ENCODE data around the gene ACTL9. TPM values are rescaled to one million over a fixed set of nuclear protein-coding genes. Genes with fewer than 3 reads are reported as not detected.

ACTL9 gene
- total and polyA plus RNA-seq, 2 donors (not counting 3 experiments of a cell fraction or from before 2014, with no cell fraction given), result not detected

DNA sequence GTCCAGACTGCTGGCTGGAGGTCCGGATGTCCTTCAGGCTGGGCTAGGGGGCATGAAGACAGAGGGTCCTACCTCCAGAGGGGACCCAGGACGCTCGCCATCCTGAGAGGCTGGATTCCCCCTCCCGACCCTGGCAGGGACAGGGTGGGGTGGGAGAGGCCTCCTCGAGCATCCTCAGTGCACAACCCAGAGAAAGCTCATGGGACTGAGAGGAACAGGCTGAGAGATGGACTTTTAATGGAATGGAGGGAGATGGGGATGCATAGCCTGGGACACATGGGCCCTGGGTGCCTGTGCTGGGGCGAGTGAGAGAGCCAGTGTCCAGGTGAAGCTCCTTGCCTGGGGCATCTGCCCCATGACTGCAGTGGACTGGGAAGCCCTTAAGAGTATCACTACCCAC lies 3.1 kb downstream of the ACTL9 start:
- CTCF ChIA-PET, result no interaction called here
- intact Hi-C loops (cut with micrococcal nuclease), result no loop called here
- dilution Hi-C loops (cut with MboI; ENCODE audit: extremely low pct_ligation_motif_present, low sequenced_read_pairs), result no loop called here

DNA sequence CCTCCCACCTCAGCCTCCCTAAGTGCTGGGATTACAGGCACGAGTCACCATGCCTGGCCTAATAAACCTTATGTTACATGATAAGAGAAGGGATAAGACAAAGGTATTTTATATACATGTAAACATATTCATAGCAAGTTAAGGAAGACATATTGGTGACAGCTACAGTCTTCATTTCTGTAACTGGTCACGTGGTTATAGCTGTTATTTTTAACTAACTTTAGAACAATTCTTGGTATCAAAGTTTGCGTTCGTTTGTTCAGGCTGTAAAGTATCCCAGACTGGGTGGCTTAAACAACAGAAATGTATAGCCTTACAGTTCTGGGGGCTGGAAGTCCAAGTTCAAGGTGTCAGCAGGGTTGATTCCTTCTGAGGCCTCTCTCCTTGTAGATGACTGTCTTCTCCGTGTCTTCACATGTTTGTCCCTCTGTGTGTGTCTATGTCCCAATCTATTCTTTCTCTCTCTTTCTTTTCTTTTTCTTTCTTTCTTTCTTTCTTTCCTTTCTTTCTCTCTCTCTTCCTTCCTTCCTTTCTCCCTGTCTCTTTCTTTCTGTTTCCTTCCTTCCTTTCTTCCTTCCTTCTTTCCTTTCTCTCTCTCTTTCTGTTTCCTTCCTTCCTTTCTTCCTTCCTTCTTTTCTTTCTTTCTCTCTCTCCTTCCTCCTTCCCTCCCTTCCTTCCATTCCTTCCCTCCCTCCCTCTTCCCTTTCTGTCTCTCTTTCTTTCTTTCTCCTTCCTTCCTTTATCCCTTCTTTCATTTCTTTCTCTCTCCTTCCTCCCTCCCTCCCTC lies 7.6 kb downstream of the ACTL9 start:
- Histone ChIP-seq H3K4me3 (replicated peaks in 1 of 3; ENCODE audit: insufficient read depth in 1 of 3, low read depth in 1 of 3, low read length in 3 of 3) (no peak overlapping the region), H3K79me2 (ENCODE audit: control insufficient read depth, insufficient read depth, low read length) (no peaks in the 10 kb centered on the region), H3K4me2 (ENCODE audit: insufficient read depth, low read length) (no peak overlapping the region), H4K20me1 (replicated peaks; ENCODE audit: control insufficient read depth, extremely low read depth, insufficient read depth, low read length) (no peaks in the 10 kb centered on the region), H3K36me3 (ENCODE audit: control insufficient read depth in 2 of 2, extremely low read depth in 1 of 2, insufficient read depth in 2 of 2, low read length in 2 of 2) (no peaks in the 10 kb centered on the region), H3K9ac (replicated peaks; ENCODE audit: extremely low read depth, insufficient read depth, low read length) (no peak overlapping the region), H3K27ac (ENCODE audit: insufficient read depth, low read depth, low read length) (no peak overlapping the region), H3K4me1 (ENCODE audit: control insufficient read depth, extremely low read depth, insufficient read depth, low read length) (no peaks in the 10 kb centered on the region), H3K9me3 (replicated peaks; ENCODE audit: control insufficient read depth, insufficient read depth, low read length) (no peaks in the 10 kb centered on the region), H3K9me1 (replicated peaks; ENCODE audit: control insufficient read depth, extremely low read depth, insufficient read depth, low read length) (no peaks in the 10 kb centered on the region), H3K27me3 (ENCODE audit: control insufficient read depth in 2 of 2, insufficient read depth in 2 of 2, low read length in 2 of 2) (no peaks in the 10 kb centered on the region), H2AFZ (ENCODE audit: low read depth, low read length) (no peak overlapping the region)
- intact Hi-C loops (cut with micrococcal nuclease) (no loop called here), dilution Hi-C loops (cut with MboI; ENCODE audit: extremely low pct_ligation_motif_present, low sequenced_read_pairs) (no loop called here)
- ChIA-PET CTCF (no interaction called here), POLR2A (no interaction called here)
- FAIRE-seq (no peak), DNase-seq (ENCODE audit: low read depth, low spot score) (no peak)
- no TSS peak for BruUV-seq (replicated peaks)
- no peak for TF ChIP-seq EZH2 (IDR thresholded peaks at IDR 0.05; ENCODE audit: borderline replicate concordance, low read depth, low read length, severe bottlenecking)
- TF ChIP-seq FOS (IDR thresholded peaks at IDR 0.05; ENCODE audit: borderline replicate concordance, insufficient read depth, low read length), result no peak
- no peak for TF ChIP-seq GATA2 (IDR thresholded peaks at IDR 0.05; ENCODE audit: insufficient read depth, insufficient read length, low read depth, low read length)
- TF ChIP-seq POLR2AphosphoS5 (IDR thresholded peaks at IDR 0.05; ENCODE audit: insufficient read depth, low read depth, low read length), result no peak
- TF ChIP-seq, protein P1, sequence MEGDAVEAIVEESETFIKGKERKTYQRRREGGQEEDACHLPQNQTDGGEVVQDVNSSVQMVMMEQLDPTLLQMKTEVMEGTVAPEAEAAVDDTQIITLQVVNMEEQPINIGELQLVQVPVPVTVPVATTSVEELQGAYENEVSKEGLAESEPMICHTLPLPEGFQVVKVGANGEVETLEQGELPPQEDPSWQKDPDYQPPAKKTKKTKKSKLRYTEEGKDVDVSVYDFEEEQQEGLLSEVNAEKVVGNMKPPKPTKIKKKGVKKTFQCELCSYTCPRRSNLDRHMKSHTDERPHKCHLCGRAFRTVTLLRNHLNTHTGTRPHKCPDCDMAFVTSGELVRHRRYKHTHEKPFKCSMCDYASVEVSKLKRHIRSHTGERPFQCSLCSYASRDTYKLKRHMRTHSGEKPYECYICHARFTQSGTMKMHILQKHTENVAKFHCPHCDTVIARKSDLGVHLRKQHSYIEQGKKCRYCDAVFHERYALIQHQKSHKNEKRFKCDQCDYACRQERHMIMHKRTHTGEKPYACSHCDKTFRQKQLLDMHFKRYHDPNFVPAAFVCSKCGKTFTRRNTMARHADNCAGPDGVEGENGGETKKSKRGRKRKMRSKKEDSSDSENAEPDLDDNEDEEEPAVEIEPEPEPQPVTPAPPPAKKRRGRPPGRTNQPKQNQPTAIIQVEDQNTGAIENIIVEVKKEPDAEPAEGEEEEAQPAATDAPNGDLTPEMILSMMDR (IDR thresholded peaks at IDR 0.05; ENCODE audit: extremely low read depth in 1 of 2, insufficient read depth in 1 of 2, low read depth in 1 of 2, low read length in 2 of 2), result no peak
- TF ChIP-seq MYC (IDR thresholded peaks at IDR 0.05; ENCODE audit: low read depth, low read length), result no peak
- TF ChIP-seq POLR2A (IDR thresholded peaks at IDR 0.05; ENCODE audit: low read depth, low read length), result no peak
- TF ChIP-seq, protein P2, sequence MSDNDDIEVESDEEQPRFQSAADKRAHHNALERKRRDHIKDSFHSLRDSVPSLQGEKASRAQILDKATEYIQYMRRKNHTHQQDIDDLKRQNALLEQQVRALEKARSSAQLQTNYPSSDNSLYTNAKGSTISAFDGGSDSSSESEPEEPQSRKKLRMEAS (IDR thresholded peaks at IDR 0.05; ENCODE audit: insufficient read depth, insufficient read length), result no peak
- no peak for TF ChIP-seq JUN (IDR thresholded peaks at IDR 0.05; ENCODE audit: borderline replicate concordance, insufficient read depth, insufficient read length, low read depth)

More for the DNA sequence above, 3.1 kb downstream of the ACTL9 start:
- no peak for TF ChIP-seq EZH2 (IDR thresholded peaks at IDR 0.05; ENCODE audit: borderline replicate concordance, low read depth, low read length, severe bottlenecking)
- TF ChIP-seq MYC (IDR thresholded peaks at IDR 0.05; ENCODE audit: low read depth, low read length), result no peak
- TF ChIP-seq GATA2 (IDR thresholded peaks at IDR 0.05; ENCODE audit: insufficient read depth, insufficient read length, low read depth, low read length), result no peak
- TF ChIP-seq FOS (IDR thresholded peaks at IDR 0.05; ENCODE audit: borderline replicate concordance, insufficient read depth, low read length), result no peak
- TF ChIP-seq JUN (IDR thresholded peaks at IDR 0.05; ENCODE audit: borderline replicate concordance, insufficient read depth, insufficient read length, low read depth), result no peak
- TF ChIP-seq, protein P2 (IDR thresholded peaks at IDR 0.05; ENCODE audit: insufficient read depth, insufficient read length), result no peak
- TF ChIP-seq POLR2A (IDR thresholded peaks at IDR 0.05; ENCODE audit: low read depth, low read length), result no peak
- no peak for FAIRE-seq
- Histone ChIP-seq H3K27me3 (ENCODE audit: control insufficient read depth in 2 of 2, insufficient read depth in 2 of 2, low read length in 2 of 2) (no peaks in the 10 kb centered on the region), H3K9me3 (replicated peaks; ENCODE audit: control insufficient read depth, insufficient read depth, low read length) (no peaks in the 10 kb centered on the region), H3K9me1 (replicated peaks; ENCODE audit: control insufficient read depth, extremely low read depth, insufficient read depth, low read length) (no peaks in the 10 kb centered on the region), H3K4me3 (replicated peaks in 1 of 3; ENCODE audit: insufficient read depth in 1 of 3, low read depth in 1 of 3, low read length in 3 of 3) (no peak overlapping the region), H3K4me1 (ENCODE audit: control insufficient read depth, extremely low read depth, insufficient read depth, low read length) (no peaks in the 10 kb centered on the region), H4K20me1 (replicated peaks; ENCODE audit: control insufficient read depth, extremely low read depth, insufficient read depth, low read length) (no peaks in the 10 kb centered on the region), H2AFZ (ENCODE audit: low read depth, low read length) (no peak overlapping the region), H3K27ac (ENCODE audit: insufficient read depth, low read depth, low read length) (no peak overlapping the region), H3K4me2 (ENCODE audit: insufficient read depth, low read length) (no peak overlapping the region), H3K79me2 (ENCODE audit: control insufficient read depth, insufficient read depth, low read length) (no peaks in the 10 kb centered on the region), H3K36me3 (ENCODE audit: control insufficient read depth in 2 of 2, extremely low read depth in 1 of 2, insufficient read depth in 2 of 2, low read length in 2 of 2) (no peaks in the 10 kb centered on the region), H3K9ac (replicated peaks; ENCODE audit: extremely low read depth, insufficient read depth, low read length) (no peak overlapping the region)
- POLR2A ChIA-PET, result no interaction called here
- DNase-seq (ENCODE audit: low read depth, low spot score), result no peak
- no TSS peak for BruUV-seq (replicated peaks)
